ENCODE results near the gene ARHGEF12.

- TF ChIP-seq, protein P1, sequence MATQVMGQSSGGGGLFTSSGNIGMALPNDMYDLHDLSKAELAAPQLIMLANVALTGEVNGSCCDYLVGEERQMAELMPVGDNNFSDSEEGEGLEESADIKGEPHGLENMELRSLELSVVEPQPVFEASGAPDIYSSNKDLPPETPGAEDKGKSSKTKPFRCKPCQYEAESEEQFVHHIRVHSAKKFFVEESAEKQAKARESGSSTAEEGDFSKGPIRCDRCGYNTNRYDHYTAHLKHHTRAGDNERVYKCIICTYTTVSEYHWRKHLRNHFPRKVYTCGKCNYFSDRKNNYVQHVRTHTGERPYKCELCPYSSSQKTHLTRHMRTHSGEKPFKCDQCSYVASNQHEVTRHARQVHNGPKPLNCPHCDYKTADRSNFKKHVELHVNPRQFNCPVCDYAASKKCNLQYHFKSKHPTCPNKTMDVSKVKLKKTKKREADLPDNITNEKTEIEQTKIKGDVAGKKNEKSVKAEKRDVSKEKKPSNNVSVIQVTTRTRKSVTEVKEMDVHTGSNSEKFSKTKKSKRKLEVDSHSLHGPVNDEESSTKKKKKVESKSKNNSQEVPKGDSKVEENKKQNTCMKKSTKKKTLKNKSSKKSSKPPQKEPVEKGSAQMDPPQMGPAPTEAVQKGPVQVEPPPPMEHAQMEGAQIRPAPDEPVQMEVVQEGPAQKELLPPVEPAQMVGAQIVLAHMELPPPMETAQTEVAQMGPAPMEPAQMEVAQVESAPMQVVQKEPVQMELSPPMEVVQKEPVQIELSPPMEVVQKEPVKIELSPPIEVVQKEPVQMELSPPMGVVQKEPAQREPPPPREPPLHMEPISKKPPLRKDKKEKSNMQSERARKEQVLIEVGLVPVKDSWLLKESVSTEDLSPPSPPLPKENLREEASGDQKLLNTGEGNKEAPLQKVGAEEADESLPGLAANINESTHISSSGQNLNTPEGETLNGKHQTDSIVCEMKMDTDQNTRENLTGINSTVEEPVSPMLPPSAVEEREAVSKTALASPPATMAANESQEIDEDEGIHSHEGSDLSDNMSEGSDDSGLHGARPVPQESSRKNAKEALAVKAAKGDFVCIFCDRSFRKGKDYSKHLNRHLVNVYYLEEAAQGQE (IDR thresholded peaks at IDR 0.05; ENCODE audit: low read depth), result no peak
- no peak for TF ChIP-seq RAD21 (IDR thresholded peaks at IDR 0.05; ENCODE audit: low read depth)
- TF ChIP-seq TEAD4 (IDR thresholded peaks at IDR 0.05), result no peak
- no peak for TF ChIP-seq ZBTB7A (IDR thresholded peaks at IDR 0.05; ENCODE audit: low read depth)
- TF ChIP-seq TAF1 (IDR thresholded peaks at IDR 0.05; ENCODE audit: low read depth), result no peak
- TF ChIP-seq, protein P2, sequence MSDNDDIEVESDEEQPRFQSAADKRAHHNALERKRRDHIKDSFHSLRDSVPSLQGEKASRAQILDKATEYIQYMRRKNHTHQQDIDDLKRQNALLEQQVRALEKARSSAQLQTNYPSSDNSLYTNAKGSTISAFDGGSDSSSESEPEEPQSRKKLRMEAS (IDR thresholded peaks at IDR 0.05), result no peak
- no peak for TF ChIP-seq NFIC (IDR thresholded peaks at IDR 0.05)
- no peak for TF ChIP-seq YY1 (IDR thresholded peaks at IDR 0.05; ENCODE audit: low read depth)
These were observed 176.7 kb downstream of the ARHGEF12 start for GRCh38 chr11:120512739-120513435.

Data from Ishikawa (cell line).